Fibroblast of peridontal ligament (primary cell): Measurements from ENCODE around the gene AGL.
"Not testable (repeated sequence)": the region's sequence is repeated elsewhere in the genome, so short reads cannot be mapped to it uniquely, and the experiment has no call there.

Experiments used
- DNase-seq: peaks from one replicate; pipeline ENCODE4 v3.0.0-alpha.2; 2010; ENCODE audit errors: extremely low read depth

The AGL gene

DNA sequence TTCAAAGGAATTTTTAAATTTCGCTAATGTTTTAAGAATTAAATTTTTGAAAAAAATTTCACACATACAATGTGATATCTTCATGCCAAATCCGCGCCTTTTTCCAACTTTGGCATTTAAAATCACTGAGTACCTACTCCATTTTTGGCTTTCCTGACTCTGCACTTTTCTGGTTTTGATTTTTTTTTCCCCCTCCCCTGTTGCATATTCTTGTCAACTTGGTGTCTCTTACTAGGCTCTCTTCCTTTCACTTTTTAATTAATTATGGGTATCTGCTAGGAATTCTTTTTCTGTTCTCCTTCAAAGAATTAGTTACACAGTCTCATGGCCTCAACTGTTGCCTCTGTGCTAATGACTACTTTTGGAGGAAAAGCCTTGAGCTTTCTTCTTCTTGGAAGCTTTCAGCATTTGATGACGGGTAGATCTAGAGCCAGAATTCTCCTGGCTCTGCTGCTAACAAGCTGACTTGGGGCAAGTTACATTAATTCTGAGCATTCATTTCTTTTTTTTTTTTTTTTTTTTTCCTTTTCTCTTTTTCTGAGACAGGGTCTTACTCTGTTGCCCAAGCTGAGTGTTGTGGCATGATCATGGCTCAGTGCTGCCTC lies 1.8 kb downstream of the AGL start:
- peak; percentile 5 for DNase-seq

DNA sequence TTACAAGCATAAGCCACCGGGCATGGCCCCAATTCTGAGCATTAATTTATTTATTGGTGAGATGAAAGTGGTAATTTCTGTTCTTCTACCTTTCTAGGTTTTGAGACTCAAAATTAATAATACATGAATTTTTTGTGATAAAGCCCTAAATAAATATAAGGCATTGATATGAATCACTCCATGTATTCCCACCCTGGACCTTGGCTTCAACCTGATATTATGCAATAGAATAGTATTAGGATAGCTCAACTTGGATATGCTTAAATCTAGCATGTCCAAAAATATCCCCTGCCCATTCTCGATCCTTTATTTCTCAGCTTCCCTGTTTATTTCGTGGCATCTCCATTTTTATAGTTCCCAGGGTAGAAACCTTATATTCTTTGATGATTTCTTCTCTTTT lies 2.5 kb downstream of the AGL start:
- DNase-seq: peak; percentile 32

DNA sequence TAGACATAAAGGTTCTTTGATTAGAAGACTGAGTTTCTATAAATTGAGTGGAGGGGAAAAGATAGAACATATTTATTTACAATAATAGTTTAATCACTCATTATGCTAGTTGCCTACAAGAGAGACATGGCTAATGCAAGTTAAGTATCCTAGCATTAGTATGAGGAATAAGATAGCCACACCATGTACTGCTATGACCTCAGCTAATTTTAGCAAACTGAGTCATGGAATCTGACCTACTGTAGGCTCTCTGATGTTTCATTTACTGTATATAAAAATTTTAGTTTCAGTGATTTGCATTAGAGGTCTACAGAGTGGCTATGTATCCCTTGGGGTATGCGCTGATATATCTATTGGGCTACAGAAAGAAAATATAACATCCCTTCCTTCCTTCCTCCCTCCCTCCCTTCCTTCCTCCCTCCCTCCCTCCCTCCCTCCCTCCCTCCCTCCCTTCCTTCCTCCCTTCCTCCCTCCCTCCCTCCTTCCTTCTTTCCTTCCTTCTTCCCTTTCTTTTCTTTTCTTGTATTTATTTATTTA lies 5.8 kb downstream of the AGL start:
- DNase-seq: peak; percentile 26

DNA sequence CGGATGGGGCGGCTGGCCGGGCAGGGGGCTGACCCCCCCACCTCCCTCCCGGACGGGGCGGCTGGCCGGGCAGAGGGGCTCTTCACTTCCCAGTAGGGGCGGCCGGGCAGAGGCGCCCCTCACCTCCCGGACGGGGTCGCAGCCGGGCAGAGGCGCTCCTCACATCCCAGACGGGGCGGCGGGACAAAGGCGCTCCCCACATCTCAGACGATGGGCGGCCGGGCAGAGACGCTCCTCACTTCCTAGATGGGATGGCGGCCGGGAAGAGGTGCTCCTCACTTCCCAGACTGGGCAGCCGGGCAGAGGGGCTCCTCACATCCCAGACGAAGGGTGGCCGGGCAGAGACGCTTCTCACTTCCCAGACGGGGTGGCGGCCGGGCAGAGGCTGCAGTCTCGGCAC lies 6.9 kb downstream of the AGL start:
- DNase-seq: not testable (repeated sequence)

DNA sequence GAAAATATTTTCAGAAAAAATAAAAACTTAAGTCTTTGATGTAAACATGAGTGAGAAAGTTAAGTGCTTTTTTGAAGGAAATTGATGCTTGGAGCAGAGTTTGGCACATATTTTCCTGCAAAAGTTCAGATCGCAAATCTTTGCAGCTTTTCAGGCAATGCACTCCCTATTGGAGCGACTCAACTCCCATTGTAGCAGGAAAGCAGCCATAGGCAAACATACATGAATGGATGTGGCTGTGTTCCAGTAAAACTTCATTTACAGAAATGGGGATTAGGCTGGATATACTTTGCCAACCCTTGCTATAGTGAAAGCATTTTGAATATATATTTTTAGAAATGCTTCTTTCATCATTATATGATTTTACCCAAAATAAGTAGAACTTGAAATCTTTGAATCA lies 8.1 kb downstream of the AGL start:
- no peak for DNase-seq

DNA sequence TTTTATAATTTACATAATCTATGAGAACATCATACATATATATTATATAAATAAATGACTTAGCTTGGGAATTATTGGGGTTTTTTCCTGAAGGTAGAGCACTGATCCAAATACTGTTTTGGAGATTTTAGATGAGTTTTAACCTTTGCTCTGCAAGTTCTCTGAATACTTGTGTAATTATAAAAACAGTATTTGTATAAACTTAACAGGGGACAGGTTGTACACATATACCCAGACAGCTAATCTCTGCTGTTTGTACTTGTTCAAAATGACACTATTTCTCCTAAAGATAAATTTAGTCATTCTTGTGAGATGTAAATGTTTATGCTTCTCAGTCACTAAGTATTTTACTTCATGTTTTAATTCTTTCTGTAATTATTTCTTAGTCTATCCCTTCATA lies 8.7 kb downstream of the AGL start:
- DNase-seq: no peak

DNA sequence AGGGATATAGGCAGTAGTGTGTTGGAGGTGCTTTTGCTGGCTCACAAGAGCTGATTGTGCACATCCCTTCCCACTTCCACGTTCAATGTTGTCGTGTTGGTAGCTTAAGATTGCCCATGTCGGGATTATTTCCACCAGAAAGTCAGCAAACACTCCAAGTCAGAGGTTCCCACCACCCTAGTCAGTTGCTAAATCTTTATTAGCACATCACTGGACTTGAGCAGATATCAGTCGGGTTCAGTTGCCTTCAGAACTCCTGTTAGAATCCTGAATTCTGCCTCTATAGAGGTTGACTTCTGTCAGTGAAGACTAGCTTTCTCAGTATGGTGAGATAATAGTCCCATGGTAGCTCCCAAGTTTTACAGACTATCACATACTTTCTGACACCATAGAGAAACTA lies 10.5 kb downstream of the AGL start:
- no peak for DNase-seq

DNA sequence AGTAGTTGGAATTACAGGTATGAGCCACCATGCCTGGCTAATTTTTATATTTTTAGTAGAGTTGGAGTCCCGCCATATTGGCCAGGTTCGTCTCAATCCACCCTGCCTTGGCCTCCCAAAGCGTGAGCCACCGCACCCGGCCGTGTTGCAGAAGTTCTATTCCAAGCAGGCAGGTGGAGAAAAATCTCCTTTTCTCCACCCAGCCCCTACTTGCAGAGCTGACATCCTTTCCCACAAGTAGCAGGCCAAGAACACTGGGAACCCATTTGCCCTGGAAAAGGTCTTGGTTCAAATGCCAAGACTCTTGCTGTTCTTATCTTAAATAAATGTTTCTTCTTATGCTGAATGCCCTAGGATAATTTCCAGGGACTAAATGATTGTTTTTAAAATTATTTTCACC lies 17.5 kb downstream of the AGL start:
- no peak for DNase-seq

DNA sequence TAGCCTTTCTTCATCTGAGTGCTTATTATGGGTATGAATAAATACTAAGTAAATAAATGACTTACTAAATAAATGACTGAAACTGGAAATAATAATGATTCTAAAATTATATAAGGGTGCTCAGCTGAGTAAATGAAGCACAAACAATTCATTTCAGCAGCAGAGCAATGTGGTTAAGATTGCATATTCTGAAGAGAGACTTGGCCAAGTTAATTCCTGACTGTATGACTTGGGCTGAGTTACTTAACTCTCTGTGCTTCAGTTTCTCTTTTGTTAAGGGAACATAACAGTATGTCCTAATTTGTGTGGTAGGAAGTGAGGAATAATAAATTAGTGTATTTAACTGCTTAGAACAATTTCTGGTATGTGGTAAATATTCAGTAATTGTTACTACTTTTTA lies 19.1 kb downstream of the AGL start:
- DNase-seq: peak; percentile 88

DNA sequence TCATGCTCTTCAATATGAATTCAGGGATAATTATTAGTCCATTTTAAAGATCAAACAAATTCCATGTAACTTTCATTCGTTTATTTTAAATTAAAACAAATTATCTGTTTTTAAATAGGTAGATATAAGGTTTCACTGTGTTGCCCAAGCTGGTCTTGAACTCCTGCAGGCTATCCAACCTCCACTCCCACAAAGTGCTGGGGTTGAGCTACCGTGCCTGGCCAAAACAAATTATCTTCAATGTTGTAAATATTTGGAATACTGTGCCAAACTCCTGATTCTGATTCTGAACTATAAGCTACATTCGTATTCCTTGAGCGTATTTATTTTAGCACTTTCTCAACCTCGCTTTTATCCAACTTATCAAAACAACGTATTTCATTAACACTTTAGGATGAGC lies 19.6 kb downstream of the AGL start:
- peak; percentile 7 for DNase-seq

DNA sequence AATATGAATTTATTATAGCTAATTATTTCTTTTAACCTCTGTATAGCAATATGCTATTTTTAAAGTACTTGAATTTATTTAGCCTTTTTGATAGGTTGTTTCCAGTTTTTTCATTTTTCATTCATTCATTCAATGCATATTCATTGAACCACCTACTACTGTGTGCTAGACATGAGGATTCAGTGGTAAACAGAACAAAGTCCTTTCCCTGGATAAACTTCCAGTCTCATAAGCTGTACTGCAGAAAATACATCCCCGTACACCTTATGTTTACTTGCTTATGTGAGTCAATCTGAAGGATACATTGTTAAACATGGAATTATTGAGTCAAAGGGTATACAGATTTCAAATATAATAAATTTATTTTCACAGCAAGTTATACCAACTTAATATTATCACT lies 21.9 kb downstream of the AGL start:
- no peak for DNase-seq

DNA sequence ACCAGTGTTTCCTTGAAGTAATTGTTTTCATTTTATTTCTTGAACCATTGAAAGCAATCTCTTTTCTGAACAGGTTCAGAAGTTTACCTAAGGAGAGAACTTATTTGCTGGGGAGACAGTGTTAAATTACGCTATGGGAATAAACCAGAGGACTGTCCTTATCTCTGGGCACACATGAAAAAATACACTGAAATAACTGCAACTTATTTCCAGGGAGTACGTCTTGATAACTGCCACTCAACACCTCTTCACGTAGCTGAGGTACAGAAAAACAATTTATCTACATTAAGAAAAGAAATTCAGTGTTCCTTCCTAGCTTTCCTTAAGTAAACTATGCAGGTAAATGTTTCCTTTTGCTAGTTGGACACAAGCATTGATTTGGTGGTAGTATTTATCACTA lies 27.4 kb downstream of the AGL start:
- no peak for DNase-seq

DNA sequence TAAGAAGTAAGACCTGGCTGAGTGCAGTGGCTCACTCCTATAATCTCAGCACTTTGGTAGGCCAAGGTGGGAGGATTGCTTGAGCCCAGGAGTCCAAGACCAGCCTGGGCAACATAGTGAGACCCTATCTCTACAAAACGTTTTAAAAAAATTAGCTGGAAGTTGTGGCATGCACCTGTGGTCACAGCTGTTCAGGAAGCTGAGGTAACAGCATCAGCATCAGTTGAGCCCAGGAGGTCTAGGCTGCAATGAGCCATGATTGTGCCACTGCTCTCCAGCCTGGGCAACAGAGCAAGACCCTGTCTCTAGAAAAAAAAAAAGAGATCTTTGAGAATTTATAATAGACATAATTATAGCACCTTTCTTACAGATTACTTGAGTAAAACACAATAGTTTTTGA lies 36.0 kb downstream of the AGL start:
- DNase-seq: no peak

DNA sequence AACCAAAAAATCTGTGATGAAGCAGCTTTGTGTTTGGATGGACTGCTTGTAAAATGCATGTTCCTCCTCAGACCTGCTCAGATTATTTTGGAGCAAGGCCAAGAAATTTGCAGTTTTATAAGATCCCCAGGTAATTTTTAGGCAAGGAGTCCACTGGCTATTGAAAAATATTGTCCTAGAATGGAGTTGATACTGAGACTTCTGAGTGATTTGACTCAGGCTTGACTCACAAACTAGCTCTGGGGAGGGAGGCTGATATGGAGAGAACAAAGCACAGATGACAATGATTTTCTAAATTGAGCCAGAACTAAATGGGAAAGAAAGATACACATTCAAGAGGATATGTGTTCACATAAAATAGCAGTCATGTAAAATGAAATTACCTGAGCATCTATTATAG lies 36.7 kb downstream of the AGL start:
- peak; percentile 22 for DNase-seq

DNA sequence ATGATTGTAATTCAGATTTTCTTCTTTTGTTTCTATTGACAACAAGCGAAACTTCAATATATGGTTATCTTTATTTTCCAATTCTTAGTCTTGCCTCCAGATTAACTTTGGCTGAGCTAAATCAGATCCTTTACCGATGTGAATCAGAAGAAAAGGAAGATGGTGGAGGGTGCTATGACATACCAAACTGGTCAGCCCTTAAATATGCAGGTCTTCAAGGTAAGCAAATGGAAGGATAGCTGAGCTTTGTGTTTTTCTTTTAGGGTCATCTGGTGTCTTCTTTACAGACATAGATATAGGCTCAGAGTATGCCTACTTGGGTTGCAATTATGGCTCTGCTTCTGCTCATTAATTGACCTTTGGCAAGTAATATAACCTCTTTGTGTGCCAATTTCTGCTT lies 37.7 kb downstream of the AGL start:
- DNase-seq: no peak

DNA sequence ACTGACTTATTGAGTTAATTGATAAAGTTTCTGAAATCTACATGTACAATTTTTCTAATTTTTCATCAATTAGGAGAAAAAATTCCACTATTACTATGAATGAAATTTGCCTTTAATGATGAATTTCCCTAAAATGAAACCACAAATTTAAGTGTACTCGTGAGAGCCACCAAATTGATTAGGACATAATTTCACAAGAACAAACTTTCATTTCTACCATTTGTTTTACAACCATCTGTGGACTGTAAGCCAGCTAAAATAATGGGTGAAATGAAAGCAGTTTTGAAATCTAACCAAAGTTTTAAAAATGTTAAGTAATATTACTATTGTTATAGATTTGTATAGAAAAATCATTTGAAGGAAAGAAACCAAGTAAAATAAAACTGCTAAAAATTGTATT lies 41.8 kb downstream of the AGL start:
- no peak for DNase-seq

DNA sequence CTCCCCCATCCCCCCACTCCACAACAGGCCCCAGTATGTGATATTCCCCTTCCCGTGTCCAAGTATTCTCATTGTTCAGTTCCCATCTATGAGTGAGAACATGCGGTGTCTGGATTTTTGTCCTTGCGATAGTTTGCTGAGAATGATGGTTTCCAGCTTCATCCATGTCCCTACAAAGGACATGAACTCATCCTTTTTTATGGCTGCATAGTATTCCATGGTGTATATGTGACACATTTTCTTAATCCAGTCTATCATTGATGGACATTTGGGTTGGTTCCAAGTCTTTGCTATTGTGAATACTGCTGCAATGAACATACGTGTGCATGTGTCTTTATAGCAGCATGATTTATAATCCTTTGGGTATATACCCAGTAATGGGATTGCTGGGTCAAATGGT lies 53.1 kb downstream of the AGL start:
- not testable (repeated sequence) for DNase-seq

DNA sequence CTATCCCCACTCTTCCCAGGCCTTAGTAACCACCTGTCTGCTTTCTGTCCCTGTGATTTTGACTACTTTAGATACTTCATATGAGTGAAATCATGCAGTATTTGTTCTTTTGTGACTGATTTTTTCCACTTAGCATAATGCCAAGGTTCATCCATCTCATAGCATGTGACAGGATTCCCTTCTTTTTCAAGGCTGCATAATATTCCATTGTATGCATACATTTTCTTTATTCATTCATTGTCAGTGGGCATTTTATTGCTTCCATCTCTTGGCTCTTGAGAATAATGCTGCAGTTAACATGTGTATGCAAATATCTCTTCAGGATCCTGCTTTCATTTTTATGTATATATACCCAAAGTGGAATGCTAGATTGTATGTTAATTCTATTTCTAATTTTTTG lies 56.4 kb downstream of the AGL start:
- DNase-seq: no peak

DNA sequence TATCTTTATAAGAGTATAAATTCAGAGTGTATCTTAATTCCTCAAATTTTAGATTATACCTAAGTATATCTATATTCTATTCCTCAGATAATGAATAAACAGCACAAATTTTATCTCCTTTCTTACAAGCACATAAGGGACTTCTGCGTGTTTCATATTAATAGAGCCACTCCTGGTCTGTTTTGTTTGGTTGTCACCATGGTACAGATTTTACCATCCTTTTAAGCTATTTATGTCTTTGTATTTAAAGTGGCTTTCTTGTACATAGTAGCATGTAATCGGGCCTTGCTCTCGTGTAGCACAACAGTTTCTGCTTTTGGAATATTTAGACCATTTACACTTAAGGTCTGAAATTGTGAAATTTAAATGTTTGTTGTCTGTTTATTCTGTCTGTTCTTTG lies 67.1 kb downstream of the AGL start:
- DNase-seq: no peak

DNA sequence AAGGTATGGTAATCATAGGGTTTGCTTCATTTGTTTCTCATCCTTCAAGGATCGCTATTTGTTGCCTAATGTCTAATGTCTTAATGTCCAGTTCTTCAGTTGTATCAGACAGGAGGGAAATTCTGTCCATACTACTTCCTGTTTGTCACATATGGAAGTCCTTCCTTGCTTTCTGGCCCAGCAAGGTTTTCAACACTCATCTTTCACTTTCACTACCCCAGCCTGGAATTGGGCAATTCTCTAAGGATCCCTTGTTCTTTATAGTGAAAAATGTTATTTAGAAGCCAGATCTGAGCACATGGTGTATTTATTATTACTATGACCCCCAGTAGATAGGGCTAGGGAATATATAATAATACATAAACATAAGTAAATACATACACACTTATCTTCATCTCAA lies 69.1 kb downstream of the AGL start:
- DNase-seq: peak; percentile 39

DNA sequence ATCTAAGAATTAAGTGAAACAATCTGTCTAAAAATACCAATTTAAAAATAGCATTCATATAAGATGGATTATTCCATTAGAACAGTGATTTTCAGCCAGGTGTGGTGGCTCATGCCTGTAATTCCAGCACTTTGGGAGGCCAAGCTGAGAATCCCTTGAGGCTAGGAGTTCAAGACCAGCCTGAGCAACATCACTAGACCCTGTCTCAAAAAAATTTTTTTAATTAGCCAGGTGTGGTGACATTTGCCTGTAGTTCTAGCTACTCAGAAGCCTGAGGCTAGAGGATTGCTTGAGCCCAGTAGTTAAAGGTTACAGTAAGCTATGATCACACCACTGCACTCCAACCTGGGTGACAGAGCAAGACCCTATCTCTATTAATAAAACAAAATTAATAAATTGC lies 84.6 kb downstream of the AGL start:
- no peak for DNase-seq

DNA sequence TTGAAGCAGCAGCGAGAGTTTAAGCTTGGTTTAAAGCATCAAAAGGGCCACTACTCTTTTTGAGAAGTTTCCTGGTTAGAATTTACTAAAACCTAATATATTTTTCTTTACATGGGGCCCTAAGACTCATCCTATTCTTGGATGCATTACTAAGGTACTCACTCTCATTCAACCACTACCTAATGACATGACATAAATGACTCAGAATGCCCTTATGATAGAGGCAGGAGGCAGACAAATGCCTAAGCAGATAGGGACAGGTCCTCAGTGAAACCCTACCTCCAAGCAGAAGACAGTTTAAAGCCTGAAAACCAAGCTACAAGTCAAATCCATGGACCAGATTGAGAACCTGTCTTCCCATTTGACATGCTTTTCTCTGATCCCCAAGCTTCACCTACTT lies 85.4 kb downstream of the AGL start:
- no peak for DNase-seq

DNA sequence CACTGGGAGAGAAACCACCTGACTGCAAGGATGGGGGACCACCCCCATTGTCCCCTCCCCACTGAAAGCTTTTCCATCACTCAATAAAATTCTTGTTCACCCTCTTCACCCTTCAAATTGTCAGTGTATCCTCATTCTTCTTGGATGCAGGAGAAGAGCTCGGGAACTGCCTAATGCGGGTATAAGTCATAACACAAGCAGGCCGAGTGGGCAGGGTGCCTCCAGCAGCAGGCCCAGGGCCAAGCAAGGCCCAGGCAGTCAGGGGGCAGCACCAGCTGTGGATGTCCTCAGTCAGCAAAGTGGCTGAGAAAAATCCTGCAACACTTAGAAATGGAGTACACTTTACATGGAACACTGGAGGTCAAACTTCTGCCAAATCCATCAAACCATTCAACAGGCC lies 85.9 kb downstream of the AGL start:
- DNase-seq: no peak

DNA sequence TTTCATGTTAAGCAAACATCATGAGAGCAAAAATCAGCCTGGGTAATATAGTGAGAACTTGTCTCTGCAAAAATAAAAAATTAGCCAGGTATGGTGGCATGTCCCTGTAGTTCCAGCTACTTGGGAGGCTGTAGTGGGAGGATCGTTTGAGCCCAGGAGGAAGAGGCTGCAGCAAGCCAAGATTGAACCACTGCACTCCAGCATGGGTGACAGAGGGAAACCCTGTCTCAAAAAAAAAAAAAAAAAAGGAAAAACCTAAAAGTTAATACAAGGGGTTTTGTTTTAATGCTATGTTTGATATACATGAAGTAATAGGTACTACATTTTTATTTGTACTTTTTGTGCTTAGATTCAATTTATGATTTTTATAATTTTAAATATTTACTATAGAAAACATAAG lies 92.6 kb downstream of the AGL start:
- no peak for DNase-seq
